ENCODE data around the gene PTPRT.

The PTPRT gene

DNA sequence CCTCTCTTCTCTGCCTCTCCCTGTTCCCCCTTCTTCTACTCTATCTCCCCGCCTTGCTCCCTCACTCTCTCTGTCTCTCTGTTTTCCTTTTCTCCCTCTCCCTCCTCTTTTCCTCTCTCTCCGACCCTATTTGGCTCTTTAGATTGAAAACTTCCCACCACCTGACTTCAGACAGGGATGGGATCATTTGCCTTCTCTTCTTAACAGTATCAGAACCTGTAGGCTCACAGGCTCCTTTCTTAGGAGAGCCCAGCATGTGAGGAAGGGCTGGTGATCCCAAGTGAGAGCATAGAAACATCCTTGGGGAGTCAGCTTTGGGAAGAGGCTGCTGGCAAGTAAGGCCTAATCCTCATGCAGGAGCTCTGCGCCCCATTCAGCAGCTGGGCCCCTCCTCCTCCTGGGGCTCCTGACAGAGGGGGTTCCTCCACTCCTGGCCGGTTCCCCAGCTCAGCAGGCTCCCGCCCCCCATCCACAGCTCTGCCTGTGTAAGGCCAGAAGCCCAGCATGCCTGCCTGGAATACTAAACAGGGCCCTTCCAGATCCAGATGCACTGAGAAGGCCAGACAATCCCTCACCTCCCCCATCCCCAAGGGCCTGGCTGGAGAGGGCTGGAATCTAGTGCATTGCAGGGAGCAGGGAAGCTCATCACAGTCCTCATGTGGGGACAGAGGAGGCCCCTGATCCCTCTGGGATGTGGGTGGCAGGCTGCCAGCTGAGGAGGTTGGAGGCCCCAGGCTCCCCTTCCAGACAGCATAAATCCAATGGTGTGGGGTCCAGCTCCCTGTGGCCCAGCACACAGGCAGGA is 93.4 kb downstream of the PTPRT start:
- DNase-seq: no peak

GRCh38 chr20:43095034-43095433 is 94.7 kb downstream of the PTPRT start:
- no peak for DNase-seq

DNA sequence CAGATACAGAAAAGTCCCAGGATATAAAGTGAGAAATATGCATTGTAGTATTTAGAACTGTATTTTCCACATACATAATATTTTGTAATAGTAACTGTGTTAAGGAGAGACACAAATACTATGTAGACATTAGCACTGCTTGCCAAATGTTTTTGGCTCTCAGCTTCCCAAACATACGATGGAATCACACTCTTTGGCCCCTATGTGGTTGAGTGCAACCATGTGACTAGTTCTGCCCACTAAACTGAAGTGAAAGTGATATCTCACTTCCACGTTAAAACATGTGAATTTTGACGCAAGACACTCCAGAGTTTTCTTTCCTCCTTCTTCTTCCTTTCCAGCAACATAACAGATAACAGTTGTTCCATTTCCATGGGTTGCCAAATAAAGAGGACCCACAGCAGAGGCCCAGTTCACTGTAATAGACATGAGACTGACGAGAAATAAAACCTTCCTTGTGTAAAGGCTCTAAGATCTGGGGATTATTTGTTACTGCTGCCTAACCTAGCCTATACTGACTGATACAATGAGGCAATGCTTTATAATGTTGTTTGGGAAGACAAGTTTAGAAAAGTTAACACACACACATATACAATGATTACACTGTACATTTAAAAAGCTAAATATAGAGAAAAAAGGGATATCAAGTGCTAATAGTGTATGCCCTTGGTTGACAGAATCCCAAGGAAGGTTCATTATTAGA is 97.2 kb downstream of the PTPRT start:
- no peak for DNase-seq

GRCh38 chr20:43068482-43068881 is 121.2 kb downstream of the PTPRT start:
- DNase-seq: no peak

DNA sequence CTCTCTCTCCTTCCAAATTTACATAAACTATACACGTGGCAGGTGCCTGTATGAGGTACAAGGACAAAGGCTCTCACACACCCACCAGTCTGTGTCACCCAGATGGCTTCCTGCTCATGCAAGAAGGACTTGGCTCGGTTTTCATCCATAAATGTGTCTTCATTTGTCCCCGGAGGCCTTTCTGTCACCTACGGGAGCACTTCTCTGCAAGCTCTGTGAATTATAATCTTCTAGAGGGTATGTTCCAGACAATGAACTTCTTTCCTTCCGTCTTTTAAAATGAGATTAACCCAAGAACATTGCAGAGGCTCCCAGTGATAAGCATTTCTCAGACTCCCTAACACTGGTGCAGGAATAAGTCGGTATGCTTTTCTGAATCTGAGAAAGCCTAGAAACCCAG is 123.6 kb downstream of the PTPRT start:
- DNase-seq: no peak

- DNase-seq: no peak
These were observed 124.4 kb downstream of the PTPRT start for GRCh38 chr20:43065299-43065698.

GRCh38 chr20:43058077-43058476 is 131.6 kb downstream of the PTPRT start:
- DNase-seq: no peak

DNA sequence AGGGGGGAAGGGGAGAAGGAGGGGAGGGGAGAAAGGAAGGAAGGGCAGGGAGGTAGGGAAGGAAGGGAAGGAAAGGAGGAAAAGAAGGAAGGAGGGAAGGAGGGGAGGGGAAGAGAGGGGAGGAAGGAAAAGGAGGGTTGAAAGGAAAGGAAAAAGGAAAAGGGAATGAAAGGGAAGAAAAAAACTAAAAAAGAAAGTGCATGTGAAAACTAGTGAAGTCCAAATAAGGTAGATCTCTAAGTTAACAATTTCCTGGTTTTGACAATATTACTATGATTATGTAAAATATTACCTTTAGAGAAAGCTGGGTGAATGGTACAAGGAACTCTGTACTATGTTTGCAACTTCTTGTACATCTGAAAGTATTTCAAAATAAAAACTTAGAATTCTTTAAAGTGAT is 132.4 kb downstream of the PTPRT start:
- DNase-seq: no peak

GRCh38 chr20:43055181-43055884 is 134.4 kb downstream of the PTPRT start:
- DNase-seq: no peak

- no peak for DNase-seq
These were observed 137.2 kb downstream of the PTPRT start for GRCh38 chr20:43052532-43052931.

GRCh38 chr20:43046966-43047365 is 142.7 kb downstream of the PTPRT start:
- DNase-seq: no peak

DNA sequence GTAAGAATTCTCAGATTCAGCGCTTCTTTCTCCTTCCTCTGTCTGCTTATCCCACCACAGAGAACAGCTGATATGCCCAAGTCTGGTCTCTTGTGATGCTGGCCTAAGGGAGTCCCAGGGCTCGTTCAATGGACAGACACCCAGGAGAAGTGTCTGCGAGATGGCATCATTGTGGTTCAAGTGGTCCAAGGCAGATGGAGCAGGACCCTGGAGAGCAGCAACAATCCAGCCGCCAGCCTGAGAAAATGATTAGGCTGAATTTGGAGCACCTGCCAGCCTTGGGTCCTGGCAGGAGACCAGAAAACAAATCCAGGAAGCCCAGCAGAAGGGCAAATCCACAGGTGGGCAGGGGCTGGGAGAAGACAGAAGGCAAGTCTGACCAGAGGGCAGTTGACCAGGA is 145.8 kb downstream of the PTPRT start:
- no peak for DNase-seq

DNA sequence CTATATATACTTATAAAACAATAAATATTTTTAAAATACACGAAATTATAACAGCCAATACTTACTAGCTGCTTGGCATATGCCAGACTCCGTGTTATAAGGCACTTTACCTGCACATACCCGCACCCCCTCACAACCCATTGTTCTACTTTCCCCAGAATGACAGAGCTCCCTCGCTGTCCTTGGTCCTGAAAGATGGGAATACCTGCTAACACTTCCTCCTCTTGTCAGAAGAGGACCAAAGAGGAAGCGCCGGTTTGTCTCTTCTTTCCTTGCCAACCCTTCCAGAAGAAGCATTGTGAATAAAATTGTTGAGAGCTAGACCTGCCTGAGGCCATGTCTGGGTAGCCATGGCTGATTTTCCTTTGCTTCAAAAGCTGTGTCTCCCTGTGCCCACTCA is 149.3 kb downstream of the PTPRT start:
- no peak for DNase-seq

GRCh38 chr20:43037605-43038309 is 151.9 kb downstream of the PTPRT start:
- DNase-seq: no peak

DNA sequence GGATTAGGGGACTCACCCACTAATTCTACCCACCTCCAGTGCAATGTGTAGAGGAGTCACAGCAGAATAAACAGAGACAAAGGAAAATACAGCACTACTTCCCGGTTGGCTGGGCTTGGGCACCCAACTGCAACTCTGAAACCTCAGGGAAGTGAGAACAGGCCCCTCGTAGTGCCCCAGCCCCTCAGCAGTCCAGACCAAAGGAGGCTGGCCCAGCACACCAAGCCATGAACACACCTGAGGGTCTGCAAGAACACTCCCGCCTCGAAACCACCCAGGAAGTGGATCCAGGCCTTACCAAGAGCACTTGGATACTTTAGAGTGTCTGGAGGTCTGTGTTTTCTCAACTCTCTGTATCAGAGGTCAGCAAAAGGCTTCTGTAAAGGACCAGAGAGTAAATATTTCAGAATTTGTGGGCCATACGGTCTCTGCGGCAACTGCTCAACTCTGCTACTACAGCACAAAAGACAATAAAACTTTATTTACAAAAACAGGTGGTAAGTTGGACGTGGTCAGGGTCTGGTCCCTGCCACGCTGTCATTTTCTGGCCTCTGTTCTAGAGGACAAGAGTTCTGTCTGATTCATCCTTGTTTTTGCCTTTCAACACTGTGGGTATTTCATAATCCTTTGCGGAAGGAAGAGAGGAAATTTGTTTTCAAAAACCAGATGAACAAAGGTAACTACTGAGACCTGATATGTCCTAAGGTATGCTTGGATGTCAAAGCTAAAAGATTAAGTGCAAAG is 154.6 kb downstream of the PTPRT start:
- no peak for DNase-seq

DNA sequence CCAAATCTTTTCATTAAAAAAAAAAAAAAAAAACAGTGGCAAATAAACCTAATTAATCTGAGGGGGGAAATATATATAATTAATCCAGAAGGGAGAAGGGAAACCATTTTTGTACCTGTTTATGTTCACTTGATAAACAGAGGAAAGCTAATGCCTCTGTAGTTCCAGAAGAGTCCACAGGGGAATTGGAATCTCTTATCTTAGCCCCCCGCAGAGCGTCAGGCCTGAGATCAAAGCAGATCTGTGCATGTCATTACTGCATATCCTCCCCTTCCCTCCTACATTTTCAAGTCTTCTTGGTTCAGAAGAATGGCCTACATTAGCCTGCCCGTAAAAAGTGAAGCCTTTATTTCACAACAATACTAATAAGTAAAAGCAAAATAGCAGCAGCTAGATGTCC is 157.2 kb downstream of the PTPRT start:
- no peak for DNase-seq

GRCh38 chr20:43029176-43029575 is 160.5 kb downstream of the PTPRT start:
- no peak for DNase-seq

DNA sequence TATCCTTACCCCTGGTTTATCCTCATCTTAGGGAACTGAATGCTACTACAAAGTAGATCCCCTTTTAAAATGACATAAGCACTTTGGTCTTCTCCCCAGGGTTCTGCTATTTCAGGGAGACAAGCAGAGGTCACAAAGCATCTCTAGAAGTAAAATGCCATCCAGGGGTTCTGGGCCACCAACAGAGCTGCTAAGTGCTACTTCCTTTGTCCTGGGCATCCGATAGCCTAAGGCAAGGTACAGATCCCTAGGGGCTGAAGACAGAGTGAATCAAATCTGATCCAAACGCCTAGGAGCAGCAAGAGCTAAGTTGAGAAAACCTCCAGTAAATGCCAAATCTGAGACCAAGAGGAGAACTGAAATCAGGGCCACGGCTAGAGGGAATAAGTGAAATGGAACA is 161.2 kb downstream of the PTPRT start:
- DNase-seq: no peak

- DNase-seq: no peak
These were observed 165.9 kb downstream of the PTPRT start for GRCh38 chr20:43023836-43024235.

DNA sequence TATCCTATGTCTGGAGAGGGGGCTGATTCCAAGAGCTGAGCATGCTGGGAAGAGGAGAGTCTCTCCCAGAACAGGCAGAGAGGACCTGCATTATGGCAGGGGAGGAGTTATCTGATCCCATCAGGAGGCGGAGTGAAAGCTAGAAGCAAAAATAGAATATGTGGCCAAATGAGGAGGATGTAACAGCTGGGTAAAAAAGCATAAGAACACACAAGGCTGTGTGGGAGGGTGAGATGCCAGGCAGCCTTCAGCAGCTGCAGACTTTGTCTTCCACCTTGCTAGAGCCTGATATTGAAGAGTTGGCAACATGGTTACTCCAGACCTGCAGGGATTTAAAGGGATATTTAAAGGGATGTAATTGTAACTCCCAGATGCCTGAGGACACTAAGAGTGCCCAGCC is 167.1 kb downstream of the PTPRT start:
- no peak for DNase-seq

GRCh38 chr20:43022081-43022480 is 167.6 kb downstream of the PTPRT start:
- no peak for DNase-seq

DNA sequence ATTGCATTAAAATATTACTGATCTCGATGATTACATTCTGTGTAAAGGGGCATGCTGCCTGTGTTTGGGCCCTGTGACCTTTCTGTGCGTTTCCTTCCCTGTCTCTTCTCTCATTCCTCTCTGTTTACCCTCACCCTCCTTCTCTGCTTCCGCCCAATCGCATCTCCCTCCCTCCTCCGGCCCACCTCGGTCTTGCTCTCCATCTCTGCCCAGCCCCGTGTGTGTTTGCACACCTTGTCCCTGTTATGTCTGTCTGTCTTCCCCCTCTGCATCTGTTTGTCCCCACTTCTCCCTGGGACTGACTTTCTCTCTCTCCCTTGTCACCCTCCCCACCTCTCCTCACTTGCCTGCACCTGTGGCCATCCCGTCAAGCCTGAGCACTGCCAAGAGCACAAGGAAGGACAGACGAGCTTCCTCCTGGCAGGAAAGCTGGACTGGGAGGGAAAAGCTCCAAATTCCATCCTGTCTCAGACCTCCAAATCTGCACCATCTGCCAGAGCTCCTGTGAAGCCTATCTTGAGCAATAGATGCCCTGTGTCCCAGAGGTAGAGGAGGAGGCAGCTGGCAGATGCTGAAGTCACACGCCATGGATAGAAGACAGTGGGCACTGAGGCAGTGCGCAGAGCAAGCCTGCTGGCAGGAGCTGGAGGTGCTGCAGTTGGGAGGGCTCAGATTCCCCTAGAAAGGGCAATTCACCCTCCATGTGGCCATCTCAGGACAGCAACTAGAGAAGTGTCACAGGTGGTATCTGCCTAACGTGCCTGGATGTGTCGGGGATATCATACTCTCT is 172.3 kb downstream of the PTPRT start:
- no peak for DNase-seq

All from COR-L47 (cell line).